B cell (primary cell): ENCODE measurements around the gene CITED4. TPM values are rescaled to one million over a fixed set of nuclear protein-coding genes. Genes with fewer than 3 reads are reported as not detected.

Experiments
- ATAC-seq: fragments of 200-7000 bp; cut with Tn5 transposase; one replicate; pipeline ENCODE4 v1.10.0; 2021; ENCODE audit warnings: low read depth, mild to moderate bottlenecking, moderate number of reproducible peaks, moderate library complexity
- CTCF ChIA-PET: fragments of 350-600 bp; sonication (Branson Sonifier 250); formaldehyde crosslinking; loops from one replicate; lab custom pipeline; 2021; ENCODE audit warnings: antibody characterized with exemption, inconsistent platforms; lab: Charles Lee
- POLR2A ChIA-PET: fragments of 350-600 bp; sonication (Branson Sonifier 250); formaldehyde crosslinking; loops from one replicate; lab custom pipeline; 2021; ENCODE audit warnings: antibody characterized with exemption; lab: Charles Lee
- DNase-seq: peaks from one replicate; pipeline ENCODE4 v3.0.0; 2013
- H2AFZ ChIP-seq: 2 replicates; pipeline ENCODE4 v1.6.1; 2012; ENCODE audit warnings: mild to moderate bottlenecking, low read depth, low read length; ENCODE audit not compliant: insufficient read depth, poor library complexity, severe bottlenecking
- H3K27ac ChIP-seq, 2 donors: 1 replicate in 1 of 2; 2 replicates in 1 of 2; pipeline ENCODE4 v1.5.1; 2012 to 2013; ENCODE audit warnings: low read length in 2 of 2, mild to moderate bottlenecking in 2 of 2, moderate library complexity in 1 of 2
- H3K27me3 ChIP-seq, 4 experiments: fragments of 200-600 bp in 1 of 4; sonication (generic) in 1 of 4; replicated peaks in 1 of 4; 1 replicate in 2 of 4; 2 replicates in 2 of 4; pipeline versions ENCODE4 v1.6.1 to v1.7.0; 2013 to 2016; ENCODE audit warnings: low read length in 3 of 4, mild to moderate bottlenecking in 2 of 4, mixed read lengths in 1 of 4, moderate library complexity in 1 of 4; ENCODE audit not compliant: insufficient read depth in 4 of 4, control insufficient read depth in 3 of 4; ENCODE audit errors: control extremely low read depth in 1 of 4
- H3K36me3 ChIP-seq, 2 experiments: replicated peaks in 1 of 2; 1 replicate in 1 of 2; 2 replicates in 1 of 2; pipeline versions ENCODE4 v1.6.1 to v1.7.1; 2013; ENCODE audit warnings: low read length in 1 of 2; ENCODE audit not compliant: insufficient read depth in 2 of 2, control insufficient read depth in 1 of 2; ENCODE audit errors: control extremely low read depth in 1 of 2, extremely low read depth in 1 of 2
- H3K4me1 ChIP-seq, 2 donors: fragments of 200-600 bp in 1 of 2; sonication (generic) in 1 of 2; 1 replicate in 1 of 2; 2 replicates in 1 of 2; pipeline versions ENCODE4 v1.5.1 to v1.6.1; 2013 to 2017; ENCODE audit warnings: low read length in 2 of 2; ENCODE audit not compliant: control insufficient read depth in 2 of 2, insufficient read depth in 2 of 2
- H3K4me2 ChIP-seq: replicated peaks from 2 replicates; pipeline ENCODE3; 2012; ENCODE audit warnings: mild to moderate bottlenecking, low read depth, low read length; ENCODE audit not compliant: poor library complexity, severe bottlenecking
- H3K4me3 ChIP-seq, 5 experiments: fragments of 200-600 bp in 1 of 5; sonication (generic) in 1 of 5; 1 replicate in 3 of 5; 2 replicates in 2 of 5; pipeline versions ENCODE4 v1.5.1 to v1.7.0; 2011 to 2016; ENCODE audit warnings: low read length in 4 of 5, mild to moderate bottlenecking in 4 of 5, low read depth in 2 of 5, control low read depth in 1 of 5, moderate library complexity in 1 of 5; ENCODE audit not compliant: insufficient read depth in 1 of 5; ENCODE audit errors: control extremely low read depth in 1 of 5, extremely low read depth in 1 of 5
- H3K79me2 ChIP-seq: fragments of 200-600 bp; sonication (generic); one replicate; pipeline ENCODE4 v1.6.0; 2016; ENCODE audit warnings: low read length; ENCODE audit not compliant: control insufficient read depth, insufficient read depth
- H3K9ac ChIP-seq: fragments of 200-600 bp; sonication (generic); 2 replicates; pipeline ENCODE4 v1.6.1; 2017; ENCODE audit warnings: mild to moderate bottlenecking, low read length, moderate library complexity
- H3K9me3 ChIP-seq, 3 donors: one replicate each; pipeline versions ENCODE4 v1.6.1 to v1.7.1; 2013; ENCODE audit warnings: low read length in 2 of 3; ENCODE audit not compliant: control insufficient read depth in 2 of 3, insufficient read depth in 1 of 3; ENCODE audit errors: control extremely low read depth in 1 of 3
- H4K20me1 ChIP-seq: 2 replicates; pipeline ENCODE4 v1.6.0; 2012; ENCODE audit warnings: mild to moderate bottlenecking, low read length; ENCODE audit not compliant: insufficient read depth, control insufficient read depth, poor library complexity, severe bottlenecking
- H3K27ac Mint-ChIP-seq: one replicate; pipeline ENCODE4 v1.8.0; 2021; ENCODE audit warnings: mixed read lengths
- H3K27me3 Mint-ChIP-seq: one replicate; pipeline ENCODE4 v1.8.0; 2021; ENCODE audit warnings: mixed read lengths
- H3K4me1 Mint-ChIP-seq: one replicate; pipeline ENCODE4 v1.8.0; 2021; ENCODE audit warnings: mixed read lengths
- H3K4me3 Mint-ChIP-seq: one replicate; pipeline ENCODE4 v1.8.0; 2021; ENCODE audit warnings: mixed read lengths
- H3K9me3 Mint-ChIP-seq: one replicate; pipeline ENCODE4 v1.8.0; 2022; ENCODE audit warnings: mixed read lengths; ENCODE audit not compliant: insufficient read depth
- CTCF ChIP-seq: fragments of 200-600 bp; IDR thresholded peaks from one replicate; pipeline ENCODE4 v1.8.0; 2022; ENCODE audit warnings: antibody characterized with exemption, mild to moderate bottlenecking
- EZH2 ChIP-seq: IDR thresholded peaks from 2 replicates; pipeline ENCODE4 v1.6.1; 2012; ENCODE audit warnings: borderline replicate concordance, low read depth, mild to moderate bottlenecking, moderate library complexity, low read length; ENCODE audit not compliant: insufficient read depth, poor library complexity, severe bottlenecking
- WGBS: methylation state at CpG from one replicate; pipeline ENCODE4 v1.1.5; 2013; ENCODE audit warnings: missing lambda C conversion rate; ENCODE audit not compliant: insufficient coverage; 5-methylcytosine and 5-hydroxymethylcytosine counted together
- intact Hi-C: fragments of 100-400 bp; cut with micrococcal nuclease; formaldehyde crosslinking; loops from one replicate; pipeline ENCODE4 v1.10.0; 2022
- polyA plus RNA-seq: library from polyadenylated mRNA; depleted of rRNA; stranded (reverse); fragments of >200 nt; gene quantifications from 2 replicates; pipeline ENCODE4 v1.2.3, GENCODE V29; 2012
- total RNA-seq, 2 donors: library from RNA; stranded (reverse); fragments of 120-200 nt in 1 of 2; gene quantifications; 1 replicate in 1 of 2; 2 replicates in 1 of 2; pipeline versions ENCODE4 v1.2.3 to v1.2.4, GENCODE V29; 2013 to 2022

The CITED4 gene
- total and polyA plus RNA-seq, 2 donors (not counting 1 experiment from before 2014, with no cell fraction given), result 3.2 to 5.6 TPM

DNA sequence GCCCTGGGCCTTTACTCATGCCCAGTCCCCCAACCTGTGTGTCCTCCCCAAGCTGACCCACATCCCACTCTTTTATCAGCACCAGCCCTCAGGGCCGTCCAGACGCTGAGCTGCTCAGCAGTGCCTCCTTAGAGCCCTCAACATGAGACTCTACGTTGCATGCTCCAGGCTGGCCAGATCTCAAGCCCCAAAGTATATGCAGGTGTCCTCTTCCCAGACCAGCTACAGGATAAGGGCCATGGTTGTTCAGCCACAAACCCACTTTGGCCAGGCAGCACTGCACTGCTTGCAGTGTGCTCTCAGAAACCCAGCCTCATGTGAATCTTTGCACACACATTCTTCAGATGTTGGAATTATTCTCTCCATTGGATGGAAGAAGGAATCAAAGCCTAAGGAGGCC, 6.0 kb downstream of the CITED4 start:
- H3K4me2 ChIP-seq, result no peak overlapping the region
- H3K36me3 ChIP-seq, result no peaks in the 10 kb centered on the region
- Mint-ChIP-seq H3K9me3 (no peaks in the 10 kb centered on the region), H3K27me3 (peaks cover 27% of the 10 kb centered on the region), H3K4me1 (peaks cover 4% of the 10 kb centered on the region), H3K4me3 (no peak overlapping the region), H3K27ac (no peak overlapping the region)
- H3K4me1 ChIP-seq, result peaks cover 5 to 6% of the 10 kb centered on the region in 2 donors
- WGBS, result 100% methylated on average over 3 of the region's 3 CpGs
- TF ChIP-seq EZH2 (no peak), CTCF (no peak)
- ATAC-seq (no peak), DNase-seq (no peak)
- no peak overlapping the region for H3K4me3 ChIP-seq
- H3K27me3 ChIP-seq, result peaks cover 0 to 38% (median 8%) of the 10 kb centered on the region in 4 experiments
- peaks cover 0 to 3% (median 0%) of the 10 kb centered on the region in 3 donors for H3K9me3 ChIP-seq
- no peaks in the 10 kb centered on the region for H3K79me2 ChIP-seq
- H3K9ac ChIP-seq, result no peak overlapping the region
- POLR2A ChIA-PET, result no interaction called here
- no peak overlapping the region for H3K27ac ChIP-seq
- CTCF ChIA-PET, result interaction anchor here (0.9 kb wide), 1 partner anchor 82 kb away, joined by 4 read pairs; no protein-coding TSS in a partner anchor
- intact Hi-C loops, result no loop called here
- no peak overlapping the region for H2AFZ ChIP-seq
- H4K20me1 ChIP-seq, result no peaks in the 10 kb centered on the region

DNA sequence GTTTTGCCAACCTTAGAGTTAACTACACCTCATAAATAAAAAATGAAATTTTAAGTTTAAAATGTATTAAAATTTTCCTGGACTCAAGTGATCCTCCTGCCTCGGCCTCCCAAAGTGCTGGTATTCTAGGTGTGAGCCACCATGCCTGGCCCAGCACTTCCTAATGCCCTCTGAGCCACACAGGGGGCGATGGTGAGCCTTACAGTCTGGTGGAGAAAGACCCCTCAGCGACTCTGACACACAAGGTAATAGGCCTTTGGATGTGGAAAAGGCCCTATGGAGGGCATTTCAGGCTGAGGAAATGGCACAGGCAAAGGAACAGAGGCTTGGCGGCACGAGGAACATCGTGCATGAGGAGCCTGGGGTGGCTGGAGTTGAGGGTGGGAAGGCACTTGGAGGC, 6.7 kb downstream of the CITED4 start:
- no peak overlapping the region for H2AFZ ChIP-seq
- no peak overlapping the region for H3K27ac ChIP-seq
- Mint-ChIP-seq H3K27me3 (peaks cover 22% of the 10 kb centered on the region), H3K27ac (no peak overlapping the region), H3K9me3 (no peaks in the 10 kb centered on the region), H3K4me1 (no peaks in the 10 kb centered on the region), H3K4me3 (no peak overlapping the region)
- no peak overlapping the region for H3K9ac ChIP-seq
- H3K4me2 ChIP-seq, result no peak overlapping the region
- no peaks in the 10 kb centered on the region for H3K36me3 ChIP-seq
- CTCF ChIA-PET, result interaction anchor here (0.9 kb wide), 1 partner anchor 81 kb away, joined by 4 read pairs; no protein-coding TSS in a partner anchor
- POLR2A ChIA-PET, result no interaction called here
- ATAC-seq (no peak), DNase-seq (no peak)
- TF ChIP-seq CTCF (no peak), EZH2 (no peak)
- H4K20me1 ChIP-seq, result no peaks in the 10 kb centered on the region
- H3K9me3 ChIP-seq, result no peaks in the 10 kb centered on the region
- no peaks in the 10 kb centered on the region for H3K79me2 ChIP-seq
- WGBS, result 100% methylated on average over 3 of the region's 6 CpGs
- no peak overlapping the region for H3K4me3 ChIP-seq
- intact Hi-C loops, result no loop called here
- H3K4me1 ChIP-seq, result no peaks in the 10 kb centered on the region
- peaks cover 0 to 32% (median 5%) of the 10 kb centered on the region in 4 experiments for H3K27me3 ChIP-seq
